ENCODE data around the gene TTC28. TPM values are rescaled to one million over a fixed set of nuclear protein-coding genes. Genes with fewer than 3 reads are reported as not detected.
"Not testable (repeated sequence)": the region's sequence is repeated elsewhere in the genome, so short reads cannot be mapped to it uniquely, and the experiment has no call there.

Gene TTC28
- total RNA-seq, 1 donor from 2014 or later: 17.0 TPM

DNA sequence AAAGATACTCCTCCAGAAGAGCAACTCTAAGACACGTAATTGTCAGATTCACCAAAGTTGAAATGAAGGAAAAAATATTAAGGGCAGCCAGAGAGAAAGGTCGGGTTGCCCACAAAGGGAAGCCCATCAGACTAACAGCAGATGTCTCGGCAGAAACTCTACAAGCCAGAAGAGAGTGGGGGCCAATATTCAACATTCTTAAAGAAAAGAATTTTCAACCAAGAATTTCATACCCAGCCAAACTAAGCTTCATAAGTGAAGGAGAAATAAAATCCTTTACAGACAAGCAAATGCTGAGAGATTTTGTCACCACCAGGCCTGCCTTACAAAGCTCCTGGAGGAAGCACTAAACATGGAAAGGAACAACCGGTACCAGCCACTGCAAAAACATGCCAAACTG lies 149.1 kb downstream of the TTC28 start:
- ATAC-seq; DNase-seq; intact Hi-C loops (cut with micrococcal nuclease): not testable (repeated sequence)

DNA sequence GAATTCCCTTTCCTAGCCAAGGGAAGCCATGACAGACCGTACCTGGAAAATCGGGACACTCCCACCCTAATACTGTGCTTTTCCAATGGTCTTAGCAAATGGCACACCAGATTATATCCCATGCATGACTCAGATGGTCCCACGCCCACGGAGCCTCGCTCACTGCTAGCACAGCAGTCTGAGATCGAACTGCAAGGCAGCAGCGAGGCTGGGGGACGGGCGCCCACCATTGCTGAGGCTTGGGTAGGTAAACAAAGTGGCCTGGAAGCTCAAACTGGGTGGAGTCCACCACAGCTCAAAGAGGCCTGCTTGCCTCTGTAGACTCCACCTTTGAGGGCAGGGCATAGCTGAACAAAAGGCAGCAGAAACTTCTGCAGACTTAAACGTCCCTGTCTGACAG lies 150.5 kb downstream of the TTC28 start:
- DNase-seq; intact Hi-C loops (cut with micrococcal nuclease); ATAC-seq: not testable (repeated sequence)

DNA sequence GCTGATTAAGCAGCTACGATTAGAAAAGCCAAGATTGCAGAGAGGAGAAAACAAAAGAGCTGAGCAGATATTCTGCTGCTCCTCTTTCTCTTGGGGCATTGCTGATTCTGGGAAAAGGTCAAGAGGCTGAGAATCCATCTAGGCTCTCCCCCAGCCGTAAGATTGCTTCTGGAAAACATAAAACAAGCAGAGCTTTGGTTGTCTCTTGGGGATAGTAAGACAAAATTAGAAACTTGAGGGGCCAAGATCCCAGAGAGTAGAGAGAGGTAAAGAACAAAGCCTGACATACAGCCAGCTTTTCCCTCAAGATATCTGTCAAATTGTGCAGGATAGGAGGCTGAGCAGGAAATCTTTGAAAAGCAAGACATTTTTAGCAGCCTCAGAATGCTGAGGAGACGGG lies 158.2 kb downstream of the TTC28 start:
- no peak for DNase-seq
- intact Hi-C loops (cut with micrococcal nuclease): no loop called here
- ATAC-seq: peak; percentile 49

DNA sequence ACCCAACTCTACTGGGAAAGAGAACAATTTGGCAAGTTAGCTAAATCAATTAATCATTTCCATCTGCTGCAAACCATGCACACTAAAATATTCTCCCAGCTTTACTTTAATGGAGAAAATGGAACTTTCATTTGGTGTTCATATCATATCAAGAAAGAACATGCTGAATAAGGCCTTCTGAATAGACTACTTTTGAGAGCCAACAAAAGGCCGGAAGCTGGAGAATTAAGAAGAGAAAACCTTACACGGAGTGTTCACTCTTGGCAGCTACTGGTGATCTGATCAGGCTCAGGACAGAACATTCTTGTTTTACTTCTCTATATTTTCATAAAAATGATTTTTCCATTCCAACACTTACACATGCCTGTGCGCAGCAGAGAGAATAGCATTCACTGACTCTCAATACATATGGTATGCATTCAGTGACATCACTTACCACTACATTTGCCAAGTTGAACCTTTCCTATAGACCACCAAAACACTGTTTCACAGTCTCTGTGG lies 165.3 kb downstream of the TTC28 start:
- DNase-seq (no peak), ATAC-seq (peak; percentile 82)
- intact Hi-C loops (cut with micrococcal nuclease): no loop called here

DNA sequence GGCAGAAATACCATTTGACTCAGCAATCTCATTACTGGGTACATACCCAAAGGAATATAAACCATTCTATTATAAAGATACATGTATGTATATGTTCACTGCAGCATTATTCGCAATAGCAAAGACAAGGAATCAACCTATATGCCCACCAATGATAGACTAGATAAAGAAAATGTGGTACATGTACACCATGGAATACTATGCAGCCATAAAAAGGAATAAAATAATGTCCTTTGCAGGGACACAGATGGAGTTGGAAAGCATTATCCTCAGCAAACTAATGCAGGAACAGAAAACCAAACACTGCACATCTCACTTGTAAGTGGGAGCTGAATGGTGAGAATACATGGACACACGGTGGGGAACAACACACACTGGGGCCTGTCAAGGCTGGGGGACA lies 167.3 kb downstream of the TTC28 start:
- DNase-seq; intact Hi-C loops (cut with micrococcal nuclease); ATAC-seq: not testable (repeated sequence)

DNA sequence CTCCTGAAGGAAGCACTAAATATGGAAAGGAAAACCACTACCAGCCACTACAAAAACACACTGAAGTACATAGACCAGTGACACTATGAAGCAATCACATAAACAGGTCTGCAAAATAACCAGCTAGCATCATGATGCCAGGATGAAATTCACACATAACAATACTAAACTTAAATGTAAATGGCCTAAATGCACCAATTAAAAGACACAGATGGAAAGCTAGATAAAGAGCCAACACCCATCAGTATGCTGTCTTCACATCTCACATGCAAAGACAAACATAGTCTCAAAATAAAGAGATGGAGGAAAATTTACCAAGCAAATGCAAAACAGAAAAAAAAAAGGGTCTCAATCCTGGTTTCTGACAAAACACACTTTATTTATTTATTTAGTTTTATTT lies 171.7 kb downstream of the TTC28 start:
- no peak for ATAC-seq
- intact Hi-C loops (cut with micrococcal nuclease): no loop called here
- no peak for DNase-seq

DNA sequence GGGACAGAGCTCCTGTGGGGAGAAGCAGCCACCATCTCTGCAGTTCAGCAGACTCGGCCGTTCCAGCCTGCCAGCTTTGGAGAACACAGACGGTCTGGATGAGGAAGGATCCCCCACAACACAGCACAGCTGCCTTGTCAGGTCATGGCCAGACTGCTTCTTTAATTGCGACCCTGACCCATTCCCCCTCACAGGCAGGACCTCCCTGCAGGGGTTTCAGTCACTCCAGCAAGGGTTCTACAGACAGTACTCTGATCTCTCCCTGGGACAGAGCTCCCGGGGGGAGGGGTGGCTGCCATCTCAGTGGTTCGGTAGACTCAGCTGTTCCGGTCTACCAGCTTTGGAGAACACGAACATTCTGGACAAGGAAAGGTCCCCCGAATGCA lies 173.5 kb downstream of the TTC28 start:
- ATAC-seq (no peak), DNase-seq (no peak)
- intact Hi-C loops (cut with micrococcal nuclease): no loop called here

DNA sequence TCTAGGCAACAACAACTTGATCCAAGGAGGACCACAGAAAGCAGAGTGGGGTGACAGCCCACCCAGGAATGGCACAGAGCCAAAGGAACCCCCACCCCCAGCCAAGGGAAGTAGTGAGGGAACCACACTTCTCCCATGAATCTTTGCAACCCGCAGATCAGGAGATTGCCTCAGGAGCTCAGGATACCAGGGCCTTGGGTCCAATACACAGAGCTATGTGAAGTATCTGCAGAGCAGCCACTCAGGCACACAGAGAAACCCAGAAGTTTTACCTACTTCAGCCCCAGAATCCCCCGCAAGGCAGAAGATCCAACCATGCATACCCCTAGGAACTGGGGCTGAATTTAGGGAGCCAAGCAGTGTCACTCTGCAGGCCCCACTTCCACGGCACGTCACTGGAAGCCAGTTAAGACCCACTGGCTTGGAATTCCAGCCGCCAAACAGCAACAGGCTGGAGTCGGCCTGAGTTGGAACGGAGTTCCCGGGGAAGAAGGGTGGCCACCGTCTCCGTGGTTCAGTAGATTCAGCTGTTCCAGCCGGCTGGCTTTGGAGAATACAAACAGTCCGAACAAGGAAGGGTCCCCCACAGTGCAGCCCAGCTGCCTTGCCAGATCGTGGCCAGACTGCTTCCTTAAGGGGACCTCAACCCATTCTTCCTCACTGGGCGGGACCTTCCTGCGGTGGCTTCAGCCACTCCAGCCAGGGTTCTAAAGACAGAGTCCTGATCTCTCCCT lies 174.1 kb downstream of the TTC28 start:
- intact Hi-C loops (cut with micrococcal nuclease): no loop called here
- no peak for ATAC-seq
- DNase-seq: no peak

DNA sequence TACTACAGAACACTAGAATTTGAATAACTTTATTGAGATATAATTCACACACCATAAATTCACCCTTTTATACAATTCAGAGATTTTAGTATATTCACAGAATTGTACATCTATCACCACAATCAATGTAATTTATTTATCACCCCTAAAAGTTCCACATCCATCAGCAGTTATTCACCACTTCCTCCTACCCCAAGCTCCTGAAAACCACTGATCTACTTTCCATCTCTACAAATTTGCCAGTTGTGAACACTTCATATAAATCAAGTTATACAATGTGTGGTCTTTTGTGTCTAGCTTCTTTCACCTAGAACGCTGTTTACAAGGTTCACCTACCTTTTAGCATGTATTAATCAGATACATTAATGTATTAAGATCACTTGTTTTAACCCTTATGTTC lies 179.6 kb downstream of the TTC28 start:
- intact Hi-C loops (cut with micrococcal nuclease): no loop called here
- ATAC-seq (no peak), DNase-seq (no peak)

DNA sequence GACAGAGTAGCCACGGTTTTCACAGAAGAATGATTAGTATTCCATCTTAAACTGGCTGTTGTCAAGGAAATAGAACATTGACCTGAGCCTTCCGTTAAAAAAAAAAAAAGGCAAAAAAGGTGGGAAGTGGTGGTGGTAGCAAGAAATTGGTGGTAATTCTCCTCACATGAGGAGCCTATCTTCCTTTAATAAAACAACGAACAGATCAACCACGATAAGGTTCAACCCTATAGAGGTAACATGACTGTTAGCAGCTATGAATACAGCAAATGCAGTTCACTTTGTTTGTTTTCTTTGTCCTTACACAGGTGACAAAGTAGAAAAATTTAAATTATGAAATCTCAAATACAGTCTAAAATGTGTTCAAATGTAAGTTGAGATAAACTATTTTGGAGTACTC lies 181.6 kb downstream of the TTC28 start:
- DNase-seq (no peak), ATAC-seq (no peak)
- intact Hi-C loops (cut with micrococcal nuclease): no loop called here

DNA sequence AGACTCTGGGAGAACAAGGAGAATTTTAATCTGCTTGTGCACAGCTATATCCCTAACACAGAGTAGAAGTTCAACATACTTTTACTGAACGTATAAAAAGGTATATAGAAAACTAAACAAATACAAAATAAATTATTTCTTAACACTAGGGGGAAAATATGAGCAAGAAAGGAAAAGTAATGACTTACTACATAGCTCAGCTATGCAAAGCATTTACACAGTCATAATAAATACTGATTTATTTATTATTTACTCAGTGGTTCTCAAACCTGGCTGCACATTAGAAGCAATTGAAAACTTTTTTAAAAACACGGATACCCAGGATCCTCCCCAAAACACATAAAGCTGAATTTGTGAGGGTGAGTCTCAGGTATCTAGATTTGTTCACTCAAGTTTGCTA lies 182.5 kb downstream of the TTC28 start:
- ATAC-seq: no peak
- intact Hi-C loops (cut with micrococcal nuclease): no loop called here
- DNase-seq: no peak

DNA sequence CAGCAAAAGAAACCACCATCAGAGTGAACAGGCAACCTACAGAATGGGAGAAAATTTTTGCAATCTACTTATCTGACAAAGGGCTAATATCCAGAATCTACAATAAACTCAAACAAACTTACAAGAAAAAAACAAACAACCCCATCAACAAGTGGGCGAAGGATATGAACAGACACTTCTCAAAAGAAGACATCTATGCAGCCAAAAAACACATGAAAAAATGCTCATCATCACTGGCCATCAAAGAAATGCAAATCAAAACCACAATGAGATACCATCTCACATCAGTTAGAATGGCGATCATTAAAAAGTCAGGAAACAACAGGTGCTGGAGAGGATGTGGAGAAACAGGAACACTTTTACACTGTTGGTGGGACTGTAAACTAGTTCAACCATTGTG lies 188.4 kb downstream of the TTC28 start:
- ATAC-seq; intact Hi-C loops (cut with micrococcal nuclease); DNase-seq: not testable (repeated sequence)

DNA sequence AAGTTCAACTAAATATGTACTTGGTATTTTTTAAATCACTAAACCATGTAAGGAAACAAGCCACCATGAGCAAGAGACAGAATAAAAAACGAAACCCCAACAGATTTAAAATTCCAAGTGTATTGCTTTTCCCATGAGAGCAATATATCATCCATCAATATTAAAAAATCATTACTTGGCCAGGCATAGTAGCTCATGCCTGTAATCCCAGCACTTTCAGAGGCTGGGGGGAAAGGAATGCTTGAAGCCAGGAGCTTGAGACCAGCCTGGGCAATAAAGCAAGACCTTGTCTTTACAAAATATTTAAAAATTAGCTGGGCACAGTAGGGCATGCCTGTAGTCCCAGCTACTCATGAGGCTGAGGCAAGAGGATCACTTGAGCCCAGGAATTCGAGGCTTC lies 190.8 kb downstream of the TTC28 start:
- ATAC-seq: no peak
- DNase-seq: no peak
- intact Hi-C loops (cut with micrococcal nuclease): no loop called here

DNA sequence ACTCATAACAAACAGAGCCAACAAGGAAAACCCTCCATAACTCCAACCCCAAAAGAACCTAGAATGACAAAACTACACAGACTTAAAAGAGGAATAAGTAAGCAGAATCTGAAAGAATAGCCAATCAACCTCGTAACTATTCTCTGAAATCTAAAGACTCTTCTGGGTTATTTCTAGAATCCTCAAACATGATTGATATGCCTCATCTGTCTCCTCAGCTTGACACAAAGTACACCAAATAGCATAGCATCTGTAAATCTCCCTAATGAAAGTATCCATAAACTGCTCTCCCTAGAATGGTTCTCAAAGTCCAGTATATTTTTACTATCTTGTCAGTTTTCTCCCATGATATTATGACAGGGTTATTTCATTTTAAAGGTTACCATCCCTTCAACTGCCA lies 195.0 kb downstream of the TTC28 start:
- intact Hi-C loops (cut with micrococcal nuclease): no loop called here
- ATAC-seq (no peak), DNase-seq (no peak)

DNA sequence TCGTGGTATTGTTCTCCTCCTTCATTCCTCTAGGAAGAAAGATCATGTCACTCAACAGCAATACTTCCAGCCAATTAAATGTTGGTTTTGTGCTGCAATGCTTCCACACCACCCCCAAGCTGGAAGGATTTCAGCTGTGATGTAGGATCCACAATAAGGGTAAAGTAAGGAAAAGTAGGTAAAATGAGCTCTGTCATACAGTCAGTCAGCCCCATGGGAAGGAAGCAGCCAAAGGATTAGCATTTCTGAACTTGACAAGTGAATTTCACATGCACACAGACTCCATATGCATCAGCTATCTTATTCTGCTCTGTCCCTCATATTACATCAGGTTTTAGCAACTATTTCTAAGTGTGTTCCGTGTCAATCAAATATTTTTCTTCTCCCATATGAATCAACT lies 197.9 kb downstream of the TTC28 start:
- intact Hi-C loops (cut with micrococcal nuclease): no loop called here
- DNase-seq (no peak), ATAC-seq (no peak)

DNA sequence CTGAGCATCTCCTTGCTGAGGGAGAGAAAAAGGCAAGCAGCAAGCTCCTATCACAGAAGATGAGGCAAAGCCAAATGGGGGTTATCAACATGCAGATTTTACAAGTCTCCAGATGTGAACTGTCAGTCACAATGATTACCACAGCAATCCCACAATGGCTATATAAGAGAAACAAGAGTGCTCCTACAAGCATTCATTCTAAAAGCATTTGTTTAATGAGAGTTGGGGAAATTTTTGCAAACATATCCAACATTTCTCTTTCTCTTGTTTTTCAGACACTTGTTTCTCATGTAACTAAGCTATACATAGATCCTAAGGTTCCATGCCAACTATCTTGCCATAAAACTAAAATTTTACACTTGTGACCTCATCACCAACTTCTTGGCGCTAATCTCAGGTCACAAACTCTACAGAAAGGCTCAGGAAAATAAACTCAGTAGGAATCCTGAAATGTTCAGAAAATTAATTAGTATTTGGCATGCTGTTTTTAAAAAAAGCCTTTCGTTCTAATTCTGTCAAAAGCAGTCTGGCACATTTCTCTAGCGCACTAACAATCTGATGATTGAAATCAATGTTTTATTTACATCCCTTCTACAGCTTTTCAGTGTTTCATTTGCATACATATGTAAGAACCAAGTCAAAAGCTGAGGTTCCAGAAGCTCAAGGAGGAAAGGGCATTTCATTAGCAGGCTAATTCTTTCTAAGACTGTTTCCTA lies 199.5 kb downstream of the TTC28 start:
- no peak for ATAC-seq
- intact Hi-C loops (cut with micrococcal nuclease): no loop called here

DNA sequence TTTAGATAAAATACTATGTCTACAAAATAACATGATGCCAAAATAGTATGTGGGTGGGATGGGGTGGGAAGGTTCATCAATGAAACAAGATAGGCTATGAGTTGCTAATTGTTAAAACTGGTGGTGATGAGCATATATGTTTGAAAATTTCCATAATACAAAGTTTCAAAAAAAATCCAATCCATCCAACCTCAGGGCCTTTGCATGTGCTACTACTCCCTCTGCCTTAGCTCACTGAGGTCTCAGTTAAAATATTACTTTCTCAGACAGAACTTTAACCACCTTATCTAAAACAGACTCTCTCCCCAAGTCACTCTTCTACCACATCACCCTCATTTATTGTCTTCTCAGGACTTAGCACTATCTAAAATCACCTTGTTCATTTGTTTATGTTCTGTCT lies 201.1 kb downstream of the TTC28 start:
- intact Hi-C loops (cut with micrococcal nuclease): no loop called here
- no peak for DNase-seq
- no peak for ATAC-seq

More for the DNA sequence above, 199.5 kb downstream of the TTC28 start:
- DNase-seq: no peak

DNA sequence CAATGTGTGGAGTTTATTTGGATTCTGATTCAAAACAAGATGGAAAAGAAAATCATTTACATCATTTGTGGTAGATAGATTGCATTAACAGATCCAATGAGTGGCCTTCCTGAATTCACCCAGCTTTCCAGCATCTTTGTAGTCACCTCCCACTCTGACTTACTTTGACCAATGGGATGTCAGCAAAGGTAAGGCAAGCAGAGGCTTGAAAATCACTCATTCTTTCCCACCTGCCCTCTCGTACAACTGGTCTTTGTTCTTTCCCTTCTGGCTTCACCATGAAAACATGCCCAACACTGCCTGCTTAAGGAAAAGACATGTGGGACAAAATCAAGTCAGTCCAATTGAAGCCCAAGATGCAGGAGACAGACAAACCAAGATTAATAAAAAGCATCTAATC lies 202.1 kb downstream of the TTC28 start:
- ATAC-seq (no peak), DNase-seq (no peak)
- intact Hi-C loops (cut with micrococcal nuclease): no loop called here

DNA sequence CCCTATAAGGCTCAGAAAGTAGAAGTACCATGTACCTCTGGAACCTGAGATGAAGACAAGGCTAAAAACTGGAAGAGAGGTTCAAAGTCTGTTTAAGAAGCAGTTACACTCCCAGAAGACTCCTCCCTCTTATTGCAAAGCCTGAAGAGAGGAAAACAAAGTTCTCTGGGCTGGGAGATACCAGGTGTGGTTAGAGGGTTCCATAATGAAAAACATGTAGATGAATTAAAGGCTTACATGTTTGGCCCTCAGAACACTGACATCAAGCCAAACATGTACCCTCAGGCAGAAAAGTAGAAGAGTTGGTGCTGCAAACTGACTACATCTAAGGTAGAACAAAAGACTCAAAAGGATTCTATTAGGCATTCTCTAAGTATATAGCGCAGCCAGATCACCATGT lies 205.3 kb downstream of the TTC28 start:
- intact Hi-C loops (cut with micrococcal nuclease): no loop called here
- ATAC-seq: no peak
- no peak for DNase-seq

DNA sequence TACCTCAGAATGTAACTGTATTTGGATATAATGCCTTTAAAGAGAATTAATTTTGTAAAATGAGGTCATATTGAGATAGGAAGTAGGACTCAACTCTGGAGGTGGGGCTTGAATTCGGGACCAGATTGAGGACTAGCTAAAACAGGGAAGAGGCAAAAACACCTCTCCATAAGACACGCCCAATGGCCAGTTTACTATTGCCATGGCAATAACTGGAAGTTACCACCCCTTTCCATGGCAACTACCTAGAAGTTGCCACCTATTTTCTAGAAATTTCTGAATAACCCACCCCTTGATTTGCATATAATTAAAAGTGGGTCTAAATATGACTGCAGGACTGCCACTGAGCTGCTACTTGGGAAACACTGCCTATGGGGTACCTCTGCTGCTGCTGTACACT lies 206.4 kb downstream of the TTC28 start:
- DNase-seq (no peak), ATAC-seq (no peak)

DNA sequence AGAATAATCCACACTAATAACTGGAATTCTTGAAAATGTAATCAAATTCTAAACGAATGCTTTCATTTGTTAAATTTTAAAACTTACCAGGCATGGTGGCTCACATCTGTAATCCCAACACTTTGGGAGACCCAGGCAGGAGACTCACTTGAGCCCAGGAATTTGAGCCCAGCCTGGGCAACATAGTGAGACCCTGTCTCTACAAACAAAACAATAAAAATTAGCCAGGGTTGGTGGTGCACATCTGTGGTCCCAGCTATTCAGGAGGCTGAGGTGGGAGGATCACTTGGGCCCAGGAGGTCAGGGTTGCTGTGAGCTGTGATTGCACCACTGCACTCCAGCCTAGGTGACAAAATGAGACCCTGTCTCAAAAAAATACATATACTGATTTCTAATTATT lies 212.6 kb downstream of the TTC28 start:
- ATAC-seq; DNase-seq; intact Hi-C loops (cut with micrococcal nuclease): not testable (repeated sequence)

More for the DNA sequence above, 206.4 kb downstream of the TTC28 start:
- intact Hi-C loops (cut with micrococcal nuclease): no loop called here
